Right hindlimb (tissue), 1 donor: ENCODE results near the gene NDRG2.
A peak's percentile ranks its signal among the peaks of the same experiment; 100 is the strongest.
"Not testable (repeated sequence)": the region's sequence is repeated elsewhere in the genome, so short reads cannot be mapped to it uniquely, and the experiment has no call there.

ENCODE experiments used
- DNase-seq: peaks from one replicate; pipeline ENCODE4 v3.0.0-alpha.2; 2018

The NDRG2 gene

DNA sequence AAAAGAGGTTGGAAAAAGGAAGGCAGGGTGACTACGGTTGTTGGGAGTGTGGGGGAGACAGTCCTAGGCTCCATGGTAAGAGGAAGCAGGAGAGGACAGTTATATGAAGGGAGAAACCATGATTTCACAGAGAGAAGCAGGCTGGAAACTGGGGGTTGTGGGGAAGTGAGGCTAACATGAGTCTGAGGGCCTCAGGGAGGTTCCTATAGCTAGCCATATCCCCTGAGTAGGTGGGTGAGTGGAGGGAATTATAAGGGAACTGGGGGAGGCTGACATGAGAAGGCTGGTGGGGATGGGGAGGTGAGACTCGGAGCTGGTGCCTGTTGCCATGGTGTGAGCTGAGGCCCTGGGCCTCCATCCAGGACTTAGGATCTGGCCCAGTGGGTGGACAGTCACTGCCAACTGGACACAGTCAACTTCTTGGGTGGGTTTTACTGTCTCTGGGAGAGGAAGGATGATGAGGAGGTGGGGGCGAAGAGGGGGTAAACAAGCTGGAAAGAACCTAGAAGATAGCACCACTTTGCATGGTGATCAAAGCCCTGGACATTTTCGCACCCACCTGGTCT is 8.4 kb upstream of the NDRG2 start:
- DNase-seq, result no peak

DNA sequence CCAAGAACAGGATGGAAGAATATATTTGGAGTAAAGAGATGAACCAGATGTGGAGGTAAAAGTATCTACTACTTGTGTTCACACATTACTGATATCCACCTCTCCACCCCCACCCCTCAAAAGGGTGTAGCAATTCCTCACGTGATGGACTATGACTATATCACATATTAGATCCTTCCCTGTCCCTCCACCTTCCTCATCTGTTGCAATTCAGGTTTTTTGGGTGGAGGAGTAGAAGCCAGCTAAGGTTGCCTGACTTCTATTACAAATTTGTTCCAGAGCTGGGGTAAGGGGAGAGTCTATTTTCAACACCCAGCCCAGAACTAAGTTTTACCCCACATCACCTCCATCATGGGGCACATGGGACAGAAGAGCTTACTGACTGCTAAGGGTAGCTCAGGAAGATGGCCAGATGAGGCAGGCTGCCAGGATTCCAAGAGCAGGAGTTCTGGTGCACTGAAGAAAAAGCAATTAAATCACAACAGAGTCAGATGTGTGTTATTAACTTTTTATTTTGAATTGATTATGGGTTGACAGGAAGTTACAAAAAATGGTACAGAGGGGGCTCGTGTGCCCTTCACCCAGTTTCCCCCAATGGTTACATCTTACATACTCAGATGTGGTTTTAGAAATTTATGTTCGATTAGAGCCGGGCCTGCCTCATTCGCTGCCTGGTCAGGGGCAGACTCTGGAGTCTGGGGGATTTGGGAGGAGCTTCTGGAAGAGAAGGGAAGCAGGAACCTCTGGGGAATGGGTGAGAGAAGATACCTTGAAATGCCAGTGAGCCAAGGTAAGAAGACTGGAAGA is 7.7 kb upstream of the NDRG2 start:
- DNase-seq, result no peak

DNA sequence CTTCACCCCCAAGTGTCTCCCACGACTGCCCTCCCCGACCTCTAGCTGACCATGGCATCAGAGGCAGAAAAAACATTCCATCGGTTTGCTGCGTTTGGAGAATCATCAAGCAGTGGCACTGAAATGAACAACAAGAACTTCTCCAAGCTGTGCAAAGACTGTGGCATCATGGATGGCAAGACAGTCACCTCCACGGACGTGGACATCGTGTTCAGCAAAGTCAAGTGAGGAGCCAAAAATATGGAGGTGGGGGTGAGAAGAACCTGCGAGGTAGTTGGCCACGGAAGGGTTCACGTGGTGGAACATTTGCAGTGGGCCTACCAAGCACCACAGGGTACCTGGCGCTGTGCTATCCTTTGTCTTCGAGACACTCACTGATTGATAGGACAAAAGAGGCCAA is 5.7 kb upstream of the NDRG2 start:
- DNase-seq, result no peak

DNA sequence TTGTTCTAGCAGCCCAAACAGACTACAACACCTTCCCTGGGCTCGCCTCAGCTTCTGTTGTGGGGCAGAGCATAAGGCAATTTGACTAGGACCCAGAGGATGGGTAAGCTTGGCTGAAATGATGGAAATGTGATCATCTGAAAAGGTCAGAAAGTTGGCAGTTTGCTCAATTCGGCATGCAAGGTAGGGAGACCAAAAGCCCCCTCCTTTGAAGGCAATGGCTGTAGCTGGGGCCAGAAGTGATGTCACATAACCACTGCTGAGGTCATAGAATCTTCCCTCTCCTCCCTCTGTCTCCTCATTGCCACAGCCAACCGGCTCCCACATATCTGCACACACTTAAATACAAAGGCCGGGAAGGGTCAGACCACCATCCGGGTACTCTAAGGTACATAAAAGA is 5.1 kb upstream of the NDRG2 start, which contains the start of gene TPPP2:
Gene TPPP2, plus strand, starts transcription at position 301 of the 400 bp plus-strand sequence. CDS start 365 bp downstream, outside the sequence.
- no peak for DNase-seq

DNA sequence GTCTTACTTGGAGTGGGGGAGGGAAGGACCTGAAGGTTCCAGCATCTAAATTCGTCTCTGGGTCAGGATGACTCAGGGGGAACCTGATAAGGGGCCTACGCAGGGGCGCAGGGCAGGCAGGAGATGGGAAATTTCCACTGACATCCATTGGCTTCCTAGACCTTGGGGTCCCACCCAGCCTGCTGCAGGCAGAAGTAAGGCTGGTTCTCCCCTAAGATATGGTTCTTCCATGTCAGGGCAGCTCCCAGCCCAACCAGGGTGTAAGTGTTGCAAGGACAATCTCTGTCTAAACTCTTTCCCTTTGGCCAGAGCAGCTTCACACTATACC is 2.1 kb upstream of the NDRG2 start:
- no peak for DNase-seq

DNA sequence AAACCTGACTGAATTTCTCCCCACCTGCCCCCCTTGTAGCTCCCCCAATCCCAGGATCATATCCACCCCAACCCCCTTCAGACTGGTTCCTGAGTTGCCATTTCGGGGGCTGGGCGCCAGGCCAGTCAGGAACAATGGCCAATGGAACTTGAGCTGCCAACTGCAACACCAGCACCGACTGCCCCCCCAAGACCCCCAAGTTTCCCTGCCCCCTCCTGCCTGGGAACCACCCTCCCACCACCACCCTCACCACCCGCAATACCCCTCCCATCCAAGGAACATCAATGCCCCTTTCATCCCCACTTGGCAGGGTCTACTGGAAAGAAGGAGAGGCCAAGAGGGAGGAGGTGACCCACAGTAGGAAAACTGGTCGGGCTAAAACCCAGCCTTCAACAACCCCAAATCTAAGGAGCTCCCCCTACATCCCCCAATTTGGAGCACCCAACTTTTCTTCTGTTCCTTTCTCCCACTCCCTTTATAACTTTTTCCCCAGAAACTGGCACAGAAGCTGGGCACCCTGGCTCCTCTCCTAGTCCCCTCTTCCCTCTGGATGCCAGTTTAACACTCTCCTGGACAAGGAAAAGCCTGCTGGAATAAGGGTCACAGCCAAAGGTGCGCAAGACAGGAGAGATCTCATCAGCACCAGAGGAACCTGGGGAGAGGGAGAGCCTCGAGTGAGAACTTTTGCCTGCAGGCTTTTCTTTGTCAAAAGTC is 1.6 kb upstream of the NDRG2 start:
- peak; percentile 60 for DNase-seq

DNA sequence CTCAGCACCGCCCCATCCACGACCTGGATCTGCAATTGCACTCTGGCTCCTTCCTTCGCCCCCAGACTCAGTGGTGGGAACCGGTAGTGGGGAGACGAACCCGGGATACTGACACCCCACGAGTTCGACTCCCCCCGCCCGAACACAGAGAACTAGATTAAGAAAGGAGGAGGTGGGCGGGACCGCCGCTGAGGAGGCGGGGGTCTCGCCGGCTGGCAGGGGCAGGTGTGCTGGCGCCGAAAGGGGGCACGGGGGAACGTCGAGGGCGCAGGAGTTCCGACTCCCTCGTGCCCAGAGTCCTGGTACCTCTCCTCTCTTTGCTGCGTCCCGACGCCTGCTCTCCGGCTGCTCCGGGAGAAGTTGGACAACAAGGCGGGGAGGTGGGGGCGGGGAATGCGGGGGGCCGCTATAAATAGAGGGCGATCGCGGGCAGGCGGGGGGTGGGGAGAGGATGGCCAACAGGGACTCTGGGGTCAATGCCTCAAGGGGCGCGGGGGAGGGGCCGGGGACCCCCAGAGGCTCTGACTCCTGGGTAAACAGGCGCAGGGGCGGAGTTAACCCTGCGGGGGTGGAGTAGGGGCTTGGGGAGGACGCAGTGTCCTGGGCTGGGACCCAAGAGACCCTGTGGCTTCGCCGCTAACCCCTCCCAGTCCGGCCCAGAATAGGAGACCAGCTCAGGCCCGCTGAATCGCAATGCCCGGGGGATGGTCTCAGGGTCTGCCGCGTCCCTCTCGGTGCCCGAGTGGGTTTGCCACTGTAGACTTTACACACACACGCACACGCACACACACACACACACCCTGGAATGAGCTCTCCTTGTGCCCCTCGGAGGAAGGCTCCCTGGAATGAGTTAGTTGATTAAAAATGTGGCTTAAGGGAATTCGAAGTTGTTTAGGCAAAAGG is 761 bp upstream of the NDRG2 start:
- peak; percentile 73 for DNase-seq

DNA sequence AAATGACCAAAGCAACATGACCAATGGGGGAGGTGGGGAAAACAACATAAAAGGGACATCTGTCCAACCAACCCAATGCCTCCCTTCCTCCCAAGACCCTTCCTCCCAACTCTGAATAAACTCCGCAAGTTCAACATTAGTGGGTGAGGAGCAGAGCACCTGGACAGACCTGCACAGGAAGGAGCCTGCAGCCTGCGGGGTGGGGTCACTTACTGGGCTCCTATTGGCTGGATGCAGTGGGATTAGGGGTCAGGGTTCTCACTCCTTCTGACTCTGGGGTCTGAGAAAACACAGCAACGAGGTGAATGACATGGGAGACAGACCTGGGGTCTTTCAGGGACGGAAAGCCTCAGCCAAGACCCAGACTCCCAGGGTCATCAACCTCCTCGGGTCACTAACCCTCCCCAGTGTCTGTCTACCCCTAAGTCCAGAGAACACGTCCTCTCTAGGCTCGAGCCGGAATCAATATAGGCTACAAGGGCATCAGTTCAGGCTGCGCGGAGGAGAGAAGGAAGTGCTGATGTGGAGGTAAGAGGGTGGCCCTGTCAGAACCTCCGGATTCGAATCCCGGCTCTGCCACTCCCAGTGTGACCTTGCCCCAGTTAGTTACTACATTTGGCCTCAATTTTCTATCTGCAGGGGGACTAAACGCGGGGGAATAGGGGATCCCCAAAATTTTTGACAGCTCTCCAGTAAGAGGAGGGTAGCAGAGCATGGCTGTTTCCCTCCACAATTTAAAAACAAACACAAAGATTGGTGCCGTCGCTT is 860 bp downstream of the NDRG2 start:
- no peak for DNase-seq

DNA sequence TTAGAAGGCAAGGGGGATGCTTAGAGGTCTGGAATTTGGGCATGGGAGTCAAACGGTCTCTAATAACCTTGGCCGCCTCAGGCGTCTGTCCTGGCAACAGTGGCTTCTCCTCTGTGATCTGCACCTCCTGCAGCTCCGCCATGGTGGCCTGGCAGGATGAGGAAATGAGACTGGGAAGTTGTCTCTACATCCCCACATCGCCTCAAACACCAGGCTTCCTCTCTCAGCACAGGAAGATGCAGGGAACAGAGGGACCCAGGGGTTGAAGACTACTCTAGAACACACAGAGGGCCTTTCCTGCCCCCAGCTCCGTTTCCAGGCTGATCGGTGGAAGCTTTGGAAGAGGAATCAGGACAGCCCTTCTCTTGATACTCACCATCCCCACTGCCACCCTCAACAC is 1.7 kb downstream of the NDRG2 start:
- no peak for DNase-seq

DNA sequence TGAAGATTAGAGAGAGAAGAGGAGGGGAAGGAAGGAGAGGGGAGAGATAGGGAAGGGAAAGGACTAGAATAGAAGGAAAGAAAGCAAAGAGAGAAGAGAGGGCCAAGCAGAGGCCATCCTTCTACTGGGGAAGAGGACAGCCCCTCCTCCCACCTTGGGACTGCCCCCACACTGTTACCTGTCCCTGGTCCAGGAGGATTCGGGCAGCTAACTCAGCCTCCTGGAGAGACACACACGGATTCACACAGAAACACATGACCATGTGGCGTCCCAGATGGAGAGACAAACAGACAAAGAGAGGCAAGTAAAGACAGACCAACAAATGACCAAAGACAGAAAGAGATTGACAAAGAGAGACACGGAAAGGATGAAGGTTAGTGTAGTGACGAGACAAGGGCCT is 2.2 kb downstream of the NDRG2 start:
- DNase-seq, result no peak

DNA sequence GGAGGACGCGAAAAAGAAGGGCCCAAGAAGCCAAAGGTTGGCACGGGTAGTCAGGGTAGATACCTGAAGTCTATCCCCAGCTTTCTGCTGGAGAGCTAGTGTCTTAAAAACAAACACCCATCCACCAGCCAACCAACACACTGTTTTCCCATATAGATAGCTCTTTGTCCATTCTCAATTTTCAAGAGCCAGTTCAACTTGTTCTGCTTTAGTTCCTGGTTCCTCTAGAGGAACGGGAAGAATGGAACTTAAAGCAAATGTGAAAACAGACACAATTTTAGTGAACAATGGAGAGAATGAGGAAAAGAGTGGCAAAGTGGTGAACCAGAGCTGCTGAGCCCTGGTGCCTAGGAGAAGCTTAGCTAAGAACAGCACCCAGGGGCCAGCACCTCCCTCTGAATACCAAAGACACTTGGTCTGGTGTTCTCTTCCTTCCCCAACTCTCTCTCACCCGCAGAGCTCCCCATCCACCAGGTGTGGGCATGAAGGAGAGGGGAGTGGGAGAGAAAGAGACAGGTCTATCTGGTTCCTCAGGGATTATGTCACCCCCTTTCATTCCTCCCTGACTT is 3.8 kb downstream of the NDRG2 start:
- no peak for DNase-seq

DNA sequence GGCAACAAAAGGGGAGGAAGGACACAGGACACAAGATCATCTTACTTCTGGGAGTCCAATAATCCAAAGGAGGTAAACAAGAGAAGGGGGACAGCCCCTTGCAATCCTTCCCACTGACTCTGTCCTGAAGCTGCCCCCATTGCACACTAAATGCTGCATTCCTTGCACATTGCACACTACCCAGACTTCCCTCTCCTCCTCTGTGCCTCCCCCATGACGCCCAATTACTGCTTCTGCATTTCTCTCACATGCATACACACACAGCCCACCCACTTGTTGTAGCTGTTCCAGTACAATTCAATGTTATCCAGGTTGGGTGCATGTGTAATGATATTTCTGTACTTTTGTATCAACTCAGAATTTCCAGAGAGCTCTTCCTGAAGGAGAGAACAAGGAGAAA is 5.5 kb downstream of the NDRG2 start:
- no peak for DNase-seq

DNA sequence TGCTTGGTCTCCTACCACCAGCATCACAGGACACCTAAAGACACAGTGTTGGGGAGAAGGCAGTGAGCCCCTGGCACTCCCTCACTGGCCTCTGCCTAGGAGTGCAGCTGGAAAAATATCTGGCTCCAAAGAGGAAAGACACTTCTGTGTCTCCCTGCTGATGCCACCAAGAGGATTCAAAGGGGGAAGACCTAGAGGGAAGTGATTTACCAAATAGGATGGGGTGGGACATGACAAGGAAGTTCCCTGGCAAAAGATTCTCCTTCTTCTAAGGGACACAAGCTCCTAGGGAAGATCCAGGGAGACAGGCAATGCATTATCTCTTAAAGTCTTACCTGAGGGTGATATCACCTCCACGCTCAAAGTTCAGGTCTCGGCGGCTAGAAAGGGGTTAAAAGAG is 6.1 kb downstream of the NDRG2 start:
- DNase-seq, result no peak

DNA sequence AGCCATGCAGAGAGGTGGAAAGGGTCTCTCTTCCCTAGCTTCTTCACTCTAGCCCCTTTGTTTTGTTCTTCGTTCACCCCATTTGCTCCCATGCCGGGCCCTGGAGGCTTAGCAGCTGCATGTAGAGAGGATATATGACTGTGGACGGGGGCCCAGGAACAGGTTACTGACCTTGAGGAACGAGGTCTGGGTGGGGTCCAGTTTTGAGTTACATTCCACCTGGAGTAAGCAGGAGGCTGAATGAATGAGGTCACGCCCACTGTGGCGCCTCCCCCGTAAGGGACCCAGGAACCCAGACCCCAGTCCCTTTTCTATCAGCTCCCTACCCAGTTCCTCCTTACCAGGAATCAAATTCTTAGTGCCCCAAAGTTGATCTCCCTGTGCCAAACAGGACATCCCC is 6.6 kb downstream of the NDRG2 start:
- DNase-seq, result no peak

DNA sequence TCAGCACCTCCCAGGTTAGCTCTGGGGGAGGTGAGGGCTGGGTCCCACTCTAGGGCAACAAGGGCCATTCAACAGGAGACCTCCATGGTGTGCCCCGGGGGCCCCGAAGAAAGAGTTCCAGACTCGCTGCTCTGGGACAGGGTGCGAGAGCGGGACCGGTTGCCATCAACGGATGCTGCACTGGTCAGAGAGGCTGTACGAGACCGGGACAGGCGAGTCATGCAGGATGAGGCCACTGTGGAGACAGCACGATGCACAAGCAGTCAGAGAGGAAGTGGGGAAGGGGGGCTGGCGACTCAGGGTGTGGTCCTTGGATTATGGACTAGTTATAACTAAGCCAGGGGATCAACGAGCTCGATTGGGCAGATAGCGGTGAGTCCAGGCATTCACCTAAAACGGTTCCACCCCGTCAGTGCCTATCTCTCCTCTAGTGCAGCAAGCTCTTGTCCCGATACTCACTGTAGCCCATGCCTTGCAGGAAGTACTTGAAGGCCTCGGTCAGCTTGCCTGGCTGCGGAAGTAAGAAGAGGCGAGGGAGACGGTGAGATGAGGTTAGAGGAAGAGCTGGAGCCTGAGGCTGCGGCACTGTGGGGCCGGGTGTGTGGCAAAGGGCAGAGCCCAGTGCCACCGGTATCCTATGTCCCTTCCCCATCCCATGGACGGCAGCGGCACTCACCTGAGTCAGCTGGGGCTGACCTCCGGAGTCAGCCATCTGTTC is 7.2 kb downstream of the NDRG2 start:
- DNase-seq, result no peak

DNA sequence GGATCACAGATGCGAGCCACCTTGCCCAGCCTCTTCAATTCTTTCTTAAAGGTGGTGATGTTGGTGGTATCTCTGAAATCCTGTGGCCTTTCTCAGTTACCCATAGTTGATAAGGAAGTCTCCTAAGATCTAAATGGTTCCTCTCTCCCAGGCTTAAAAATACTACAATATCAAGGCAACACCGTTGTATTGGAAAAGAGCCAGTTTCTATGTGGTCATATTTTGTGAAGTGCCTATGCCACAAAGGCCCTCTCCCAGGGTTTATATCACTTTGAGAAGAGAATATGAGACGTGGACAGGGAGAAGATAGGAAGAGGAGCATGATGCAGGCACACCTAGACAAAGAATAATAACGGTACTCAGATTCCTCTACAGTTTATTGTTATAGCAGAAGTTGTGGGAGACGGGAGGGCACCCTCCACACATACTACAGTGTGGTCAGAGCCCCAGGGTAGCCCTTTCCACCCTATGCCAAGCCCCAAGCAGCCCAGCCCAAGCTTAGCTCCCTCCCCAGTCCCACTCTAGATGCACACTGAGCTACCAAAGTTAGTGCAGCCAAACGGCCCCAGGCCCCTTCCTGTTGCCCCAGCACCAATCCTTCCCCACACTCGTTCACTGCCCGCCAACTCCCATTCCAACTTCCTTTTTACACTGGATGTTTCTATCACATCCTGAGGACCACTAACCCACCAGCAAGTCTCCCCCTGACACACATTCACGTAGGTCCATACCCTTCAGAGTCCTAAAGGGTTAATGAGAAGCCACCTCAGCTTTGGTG is 8.3 kb downstream of the NDRG2 start:
- no peak for DNase-seq

DNA sequence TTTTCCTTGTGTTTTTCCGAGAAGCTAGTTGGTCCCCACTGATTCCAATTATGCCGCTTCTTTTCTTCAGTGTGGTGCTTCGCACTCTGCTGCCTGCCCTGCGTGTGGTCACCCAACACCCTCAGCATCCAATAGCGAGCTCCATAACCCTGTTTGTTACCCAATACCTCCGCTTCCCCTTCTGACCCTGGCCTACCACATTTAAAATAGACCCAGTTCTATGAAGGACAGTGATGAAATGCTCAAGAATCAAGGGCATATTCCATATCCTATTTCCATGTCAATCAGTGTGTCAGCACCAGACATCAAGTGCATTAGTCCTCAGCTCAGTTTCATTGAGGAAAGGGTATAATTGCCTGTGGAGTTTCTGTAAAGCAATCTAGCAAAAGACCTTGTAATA is 9.5 kb downstream of the NDRG2 start:
- DNase-seq, result no peak

DNA sequence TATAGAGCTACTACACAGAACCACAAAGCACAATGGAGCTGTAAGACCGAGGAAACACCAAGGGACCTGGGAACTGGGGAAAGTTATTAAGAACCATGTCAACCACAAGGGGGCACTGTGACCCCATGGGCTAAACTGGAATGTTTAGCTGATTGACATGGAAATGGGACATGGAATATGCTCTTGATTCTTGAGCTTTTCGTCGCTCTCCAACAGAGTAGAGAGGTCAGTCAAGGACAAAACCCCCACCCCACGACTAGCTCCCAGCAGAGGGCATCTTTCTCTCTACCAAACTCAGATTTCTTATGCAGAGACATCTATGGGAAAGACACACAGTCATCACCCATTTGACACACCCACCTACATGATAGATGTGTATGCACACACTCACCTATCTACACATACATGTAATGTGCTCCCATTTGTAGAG is 10.1 kb downstream of the NDRG2 start:
- DNase-seq, result peak; percentile 91

DNA sequence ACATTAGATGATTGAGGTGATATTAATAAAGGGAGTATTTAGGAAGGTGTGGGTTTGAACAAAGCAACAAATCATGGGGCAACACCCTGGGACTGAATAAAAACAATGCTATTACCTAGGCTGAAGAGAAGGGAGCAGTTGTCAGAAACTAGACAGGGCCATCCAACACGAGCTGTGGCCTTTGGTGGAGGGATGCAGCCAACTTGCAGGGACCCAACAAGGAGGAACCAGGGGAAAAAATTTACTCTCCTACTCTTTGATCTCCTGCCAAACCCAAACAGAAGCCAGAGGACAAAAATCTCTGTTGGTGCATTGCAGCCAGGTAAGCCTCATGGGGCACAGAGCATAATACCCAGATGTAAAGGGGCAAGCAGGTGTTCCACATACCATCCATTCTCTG is 13.7 kb downstream of the NDRG2 start:
- DNase-seq, result no peak

DNA sequence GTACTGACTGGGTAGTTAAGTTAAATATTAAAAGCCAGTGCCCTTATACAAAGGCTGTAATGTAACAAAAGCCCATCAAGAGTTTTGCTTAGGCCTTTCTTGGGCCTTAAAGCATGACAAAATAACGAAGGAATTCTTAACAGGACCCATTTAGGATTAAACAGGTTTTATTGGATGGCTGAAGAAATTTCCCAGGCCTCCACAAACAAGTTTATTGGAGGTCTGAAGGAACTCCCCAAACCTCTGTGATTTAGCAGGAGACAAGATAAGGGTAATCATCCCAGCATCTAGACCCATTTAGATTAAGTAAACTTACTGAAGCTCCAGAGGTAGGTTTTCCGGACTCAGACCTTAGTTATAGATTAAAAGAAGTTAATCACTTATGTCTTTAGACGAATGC is 15.1 kb downstream of the NDRG2 start:
- not testable (repeated sequence) for DNase-seq
